Parathyroid adenoma (tissue), 2 donors: Measurements from ENCODE around the gene CACHD1.

Experiments
- H2AFZ ChIP-seq: fragments of 300-600 bp; sonication (generic); one replicate; pipeline ENCODE4 v1.7.0; 2017; ENCODE audit warnings: antibody characterized with exemption, mild to moderate bottlenecking
- H3K27ac ChIP-seq: fragments of 300-600 bp; sonication (generic); one replicate; pipeline ENCODE4 v1.7.0; 2017
- H3K27me3 ChIP-seq: fragments of 300-600 bp; sonication (generic); one replicate; pipeline ENCODE4 v1.7.0; 2017; ENCODE audit warnings: low read length; ENCODE audit not compliant: control insufficient read depth, insufficient read depth
- H3K36me3 ChIP-seq: fragments of 300-600 bp; sonication (generic); one replicate; pipeline ENCODE4 v1.7.0; 2017; ENCODE audit warnings: low read length; ENCODE audit not compliant: control insufficient read depth, insufficient read depth
- H3K4me1 ChIP-seq: fragments of 300-600 bp; sonication (generic); one replicate; pipeline ENCODE4 v1.7.0; 2017; ENCODE audit warnings: control low read depth
- H3K4me2 ChIP-seq: fragments of 300-600 bp; sonication (generic); one replicate; pipeline ENCODE4 v1.7.0; 2017; ENCODE audit warnings: low read length
- H3K4me3 ChIP-seq: fragments of 300-600 bp; sonication (generic); one replicate; pipeline ENCODE4 v1.7.0; 2017; ENCODE audit warnings: low read depth, low read length
- H3K79me2 ChIP-seq: fragments of 300-600 bp; sonication (generic); one replicate; pipeline ENCODE4 v1.7.0; 2017; ENCODE audit warnings: control low read depth
- H3K9ac ChIP-seq: fragments of 300-600 bp; sonication (generic); one replicate; pipeline ENCODE4 v1.7.0; 2017; ENCODE audit warnings: mild to moderate bottlenecking
- H3K9me3 ChIP-seq: fragments of 300-600 bp; sonication (generic); one replicate; pipeline ENCODE4 v1.7.0; 2017; ENCODE audit warnings: low read length; ENCODE audit not compliant: control insufficient read depth
- CTCF ChIP-seq: fragments of 300-600 bp; sonication (generic); IDR thresholded peaks from one replicate; pipeline ENCODE4 v1.7.0; 2017; ENCODE audit warnings: antibody characterized with exemption, mild to moderate bottlenecking
- donor health status: primary hyperparathyroidism.

The CACHD1 gene

GRCh38 chr1:64549464-64550239, 79.7 kb downstream of the CACHD1 start:
- H3K4me2 ChIP-seq, result no peak overlapping the region
- no peak for TF ChIP-seq CTCF
- no peaks in the 10 kb centered on the region for H3K9me3 ChIP-seq
- H3K4me1 ChIP-seq, result peaks cover 4% of the 10 kb centered on the region
- H2AFZ ChIP-seq, result no peak overlapping the region
- no peak overlapping the region for H3K27ac ChIP-seq
- no peaks in the 10 kb centered on the region for H3K79me2 ChIP-seq
- no peaks in the 10 kb centered on the region for H3K36me3 ChIP-seq
- no peak overlapping the region for H3K9ac ChIP-seq
- no peaks in the 10 kb centered on the region for H3K27me3 ChIP-seq
- H3K4me3 ChIP-seq, result no peak overlapping the region

GRCh38 chr1:64550510-64550909, 80.6 kb downstream of the CACHD1 start:
- Histone ChIP-seq H2AFZ (no peak overlapping the region), H3K4me1 (peaks cover 4% of the 10 kb centered on the region), H3K9ac (no peak overlapping the region), H3K27me3 (no peaks in the 10 kb centered on the region), H3K79me2 (no peaks in the 10 kb centered on the region), H3K9me3 (no peaks in the 10 kb centered on the region), H3K36me3 (no peaks in the 10 kb centered on the region), H3K27ac (no peak overlapping the region), H3K4me3 (no peak overlapping the region), H3K4me2 (no peak overlapping the region)
- no peak for TF ChIP-seq CTCF

GRCh38 chr1:64550946-64551605, 81.1 kb downstream of the CACHD1 start:
- H3K9ac ChIP-seq, result no peak overlapping the region
- H3K4me3 ChIP-seq, result no peak overlapping the region
- no peak overlapping the region for H2AFZ ChIP-seq
- H3K79me2 ChIP-seq, result no peaks in the 10 kb centered on the region
- peaks cover 4% of the 10 kb centered on the region for H3K4me1 ChIP-seq
- no peaks in the 10 kb centered on the region for H3K9me3 ChIP-seq
- TF ChIP-seq CTCF, result no peak
- H3K4me2 ChIP-seq, result no peak overlapping the region
- H3K27me3 ChIP-seq, result no peaks in the 10 kb centered on the region
- no peaks in the 10 kb centered on the region for H3K36me3 ChIP-seq
- H3K27ac ChIP-seq, result no peak overlapping the region

- H3K27me3 ChIP-seq, result no peaks in the 10 kb centered on the region
Measured at GRCh38 chr1:64553285-64553684, 83.4 kb downstream of the CACHD1 start.

More at GRCh38 chr1:64553285-64553684, 83.4 kb downstream of the CACHD1 start:
- Histone ChIP-seq H3K4me1 (peaks cover 4% of the 10 kb centered on the region), H3K79me2 (no peaks in the 10 kb centered on the region), H3K36me3 (no peaks in the 10 kb centered on the region), H3K9me3 (no peaks in the 10 kb centered on the region), H3K4me2 (no peak overlapping the region), H3K9ac (no peak overlapping the region), H2AFZ (no peak overlapping the region), H3K27ac (no peak overlapping the region), H3K4me3 (no peak overlapping the region)
- no peak for TF ChIP-seq CTCF
